Measurements from ENCODE around the gene COL7A1. TPM values are rescaled to one million over a fixed set of nuclear protein-coding genes. Genes with fewer than 3 reads are reported as not detected.

Gene COL7A1
- total RNA-seq, 1 experiment from 2014 or later = 22.9 TPM

- no peaks in the 10 kb centered on the region for H3K4me1 Mint-ChIP-seq
- TF ChIP-seq, protein P1, sequence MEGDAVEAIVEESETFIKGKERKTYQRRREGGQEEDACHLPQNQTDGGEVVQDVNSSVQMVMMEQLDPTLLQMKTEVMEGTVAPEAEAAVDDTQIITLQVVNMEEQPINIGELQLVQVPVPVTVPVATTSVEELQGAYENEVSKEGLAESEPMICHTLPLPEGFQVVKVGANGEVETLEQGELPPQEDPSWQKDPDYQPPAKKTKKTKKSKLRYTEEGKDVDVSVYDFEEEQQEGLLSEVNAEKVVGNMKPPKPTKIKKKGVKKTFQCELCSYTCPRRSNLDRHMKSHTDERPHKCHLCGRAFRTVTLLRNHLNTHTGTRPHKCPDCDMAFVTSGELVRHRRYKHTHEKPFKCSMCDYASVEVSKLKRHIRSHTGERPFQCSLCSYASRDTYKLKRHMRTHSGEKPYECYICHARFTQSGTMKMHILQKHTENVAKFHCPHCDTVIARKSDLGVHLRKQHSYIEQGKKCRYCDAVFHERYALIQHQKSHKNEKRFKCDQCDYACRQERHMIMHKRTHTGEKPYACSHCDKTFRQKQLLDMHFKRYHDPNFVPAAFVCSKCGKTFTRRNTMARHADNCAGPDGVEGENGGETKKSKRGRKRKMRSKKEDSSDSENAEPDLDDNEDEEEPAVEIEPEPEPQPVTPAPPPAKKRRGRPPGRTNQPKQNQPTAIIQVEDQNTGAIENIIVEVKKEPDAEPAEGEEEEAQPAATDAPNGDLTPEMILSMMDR (conservative IDR thresholded peaks at IDR 0.05) = no peak
- H3K56ac ChIP-seq (ENCODE audit: insufficient read length, low read depth, low read length) = no peak overlapping the region
- H3K36me3 Mint-ChIP-seq (ENCODE audit: insufficient read depth in 1 of 3, low read depth in 3 of 3) = peaks cover 0 to 21% (median 0%) of the 10 kb centered on the region in 3 experiments; a peak in 5 of 7 replicates
- no peaks in the 10 kb centered on the region for H3K79me2 ChIP-seq (ENCODE audit: insufficient read depth, low read length)
- no peak overlapping the region for H3T11ph ChIP-seq (ENCODE audit: low read length)
- no peak overlapping the region for H4K91ac ChIP-seq (ENCODE audit: insufficient read length, low read depth, low read length)
- no peaks in the 10 kb centered on the region for H4K20me1 ChIP-seq (ENCODE audit: control insufficient read depth, insufficient read depth, insufficient read length)
- H2BK15ac ChIP-seq (ENCODE audit: low read depth, low read length) = no peak overlapping the region
- no peak overlapping the region for H3K9ac ChIP-seq (ENCODE audit: extremely low read depth, insufficient read length, low read length)
- no peak overlapping the region for H3K23ac ChIP-seq (ENCODE audit: insufficient read length, low read depth, low read length)
- H2BK120ac ChIP-seq (ENCODE audit: low read depth, low read length, poor library complexity, severe bottlenecking) = no peak overlapping the region
- no peak overlapping the region for H3K27ac ChIP-seq (ENCODE audit: insufficient read length, low read depth, low read length)
- no peak overlapping the region for H3K14ac ChIP-seq (ENCODE audit: insufficient read depth, low read length)
- peak overlapping the region in 2 of 3 experiments; percentile 27 to 61; a peak in 1 of 7 replicates for H3K27ac Mint-ChIP-seq
- WGBS (ENCODE audit: extremely low coverage, insufficient read length, low lambda C conversion rate) = no CpG with 5 or more reads among the region's 17 CpGs
- no peak overlapping the region for H2AFZ ChIP-seq (ENCODE audit: low read length)
- no peak overlapping the region for H3K4ac ChIP-seq (ENCODE audit: low read depth, low read length)
- H3K18ac ChIP-seq (ENCODE audit: insufficient read length, low read depth, low read length) = no peak overlapping the region
- no peak overlapping the region for H3K4me2 ChIP-seq (ENCODE audit: insufficient read depth, insufficient read length, low read length)
- no peak overlapping the region for H2BK20ac ChIP-seq (ENCODE audit: low read depth, low read length, poor library complexity, severe bottlenecking)
- H4K8ac ChIP-seq (replicated peaks; ENCODE audit: insufficient read length, low read depth, low read length) = no peak overlapping the region
- no peak overlapping the region for H2BK5ac ChIP-seq (ENCODE audit: insufficient read length, low read length)
- no peak overlapping the region for H2BK12ac ChIP-seq (ENCODE audit: insufficient read length, low read depth, low read length)
- H2AK5ac ChIP-seq (ENCODE audit: insufficient read length, low read length) = no peak overlapping the region
- no peaks in the 10 kb centered on the region for H3K4me1 ChIP-seq (ENCODE audit: insufficient read depth, low read length)
- no peaks in the 10 kb centered on the region for H3K27me3 Mint-ChIP-seq (ENCODE audit: low read depth)
- H4K5ac ChIP-seq (ENCODE audit: insufficient read length, low read depth, low read length) = no peak overlapping the region
- H3K9me3 Mint-ChIP-seq = no peaks in the 10 kb centered on the region
- no peak overlapping the region for H3K4me3 Mint-ChIP-seq
- no peaks in the 10 kb centered on the region for H3K23me2 ChIP-seq (ENCODE audit: insufficient read length, low read depth, low read length, poor library complexity, severe bottlenecking)
- H3K27me3 ChIP-seq (ENCODE audit: insufficient read depth, low read length) = no peaks in the 10 kb centered on the region
- no peaks in the 10 kb centered on the region for H3K9me3 ChIP-seq (ENCODE audit: control insufficient read depth, low read depth, low read length)
- H3K79me1 ChIP-seq (ENCODE audit: insufficient read depth, low read depth, low read length, poor library complexity, severe bottlenecking) = no peaks in the 10 kb centered on the region
- no peak for DNase-seq
Observed at GRCh38 chr3:48575366-48575765, 19.8 kb downstream of the COL7A1 start.

Data from H9 (cell line).